Activated T-cell treated with anti-CD3 and anti-CD28 coated beads, Interleukin-2, amount 50 U/mL, for 4 hours (primary cell): ENCODE results near the gene PHPT1. TPM values are rescaled to one million over a fixed set of nuclear protein-coding genes. Genes with fewer than 3 reads are reported as not detected.

Source experiments
- ATAC-seq, 2 donors: fragments of 200-7000 bp; cut with Tn5 transposase; one replicate each; pipeline ENCODE4 v1.10.0; 2021
- DNase-seq: peaks from one replicate; pipeline ENCODE4 v3.0.0-alpha.2; 2020
- H3K27me3 Mint-ChIP-seq: one replicate; pipeline ENCODE4 v1.8.0; 2021; ENCODE audit warnings: low read depth, mixed read lengths
- H3K36me3 Mint-ChIP-seq: one replicate; pipeline ENCODE4 v1.8.0; 2022; ENCODE audit warnings: mixed read lengths; ENCODE audit not compliant: insufficient read depth
- H3K4me1 Mint-ChIP-seq: one replicate; pipeline ENCODE4 v1.8.0; 2021; ENCODE audit warnings: low read depth, mixed read lengths
- H3K4me3 Mint-ChIP-seq: one replicate; pipeline ENCODE4 v1.8.0; 2021; ENCODE audit warnings: mild to moderate bottlenecking, moderate library complexity, mixed read lengths
- H3K9me3 Mint-ChIP-seq: one replicate; pipeline ENCODE4 v1.8.0; 2021; ENCODE audit warnings: mixed read lengths
- total RNA-seq, 3 donors: library from RNA; stranded (reverse); gene quantifications; one replicate each; pipeline ENCODE4 v1.2.1, GENCODE V29; 2021

Gene PHPT1
- total RNA-seq, 3 donors from 2014 or later, result 112 to 120 (median 119) TPM

GRCh38 chr9:136808806-136809158, 40.4 kb upstream of the PHPT1 start:
- peaks cover 13% of the 10 kb centered on the region for H3K36me3 Mint-ChIP-seq
- H3K4me3 Mint-ChIP-seq, result peak overlapping the region; percentile 86
- peaks cover 34% of the 10 kb centered on the region for H3K4me1 Mint-ChIP-seq
- H3K9me3 Mint-ChIP-seq, result no peaks in the 10 kb centered on the region
- no peaks in the 10 kb centered on the region for H3K27me3 Mint-ChIP-seq
- DNase-seq, result no peak
- no peak for ATAC-seq

- H3K4me3 Mint-ChIP-seq, result no peak overlapping the region
- H3K27me3 Mint-ChIP-seq, result no peaks in the 10 kb centered on the region
- no peaks in the 10 kb centered on the region for H3K9me3 Mint-ChIP-seq
- DNase-seq, result no peak
- peaks cover 19% of the 10 kb centered on the region for H3K36me3 Mint-ChIP-seq
- peaks cover 21% of the 10 kb centered on the region for H3K4me1 Mint-ChIP-seq
- no peak for ATAC-seq
Observed at GRCh38 chr9:136814725-136815421, 34.3 kb upstream of the PHPT1 start.

DNA sequence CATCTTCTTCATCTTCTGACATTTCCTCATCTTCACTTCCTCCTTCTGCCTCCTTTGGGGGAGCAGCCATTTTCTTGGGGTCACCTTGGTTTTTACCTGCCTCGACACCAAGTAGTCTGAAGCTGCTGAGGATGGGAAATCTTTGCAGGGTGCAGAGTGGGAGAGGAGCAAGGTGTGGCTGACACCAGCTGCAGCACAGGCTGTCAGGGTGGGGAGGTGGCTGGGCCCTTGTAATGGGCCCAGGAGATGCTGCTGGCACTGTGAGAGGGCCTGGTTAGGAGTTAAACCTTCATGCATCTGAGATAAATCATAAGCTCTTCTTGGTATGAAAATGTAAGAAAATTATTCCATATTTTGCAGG, 33.8 kb upstream of the PHPT1 start:
- no peak for ATAC-seq
- no peak overlapping the region for H3K4me3 Mint-ChIP-seq
- no peaks in the 10 kb centered on the region for H3K9me3 Mint-ChIP-seq
- no peak for DNase-seq
- H3K27me3 Mint-ChIP-seq, result no peaks in the 10 kb centered on the region
- H3K4me1 Mint-ChIP-seq, result peaks cover 18% of the 10 kb centered on the region
- H3K36me3 Mint-ChIP-seq, result peaks cover 15% of the 10 kb centered on the region

DNA sequence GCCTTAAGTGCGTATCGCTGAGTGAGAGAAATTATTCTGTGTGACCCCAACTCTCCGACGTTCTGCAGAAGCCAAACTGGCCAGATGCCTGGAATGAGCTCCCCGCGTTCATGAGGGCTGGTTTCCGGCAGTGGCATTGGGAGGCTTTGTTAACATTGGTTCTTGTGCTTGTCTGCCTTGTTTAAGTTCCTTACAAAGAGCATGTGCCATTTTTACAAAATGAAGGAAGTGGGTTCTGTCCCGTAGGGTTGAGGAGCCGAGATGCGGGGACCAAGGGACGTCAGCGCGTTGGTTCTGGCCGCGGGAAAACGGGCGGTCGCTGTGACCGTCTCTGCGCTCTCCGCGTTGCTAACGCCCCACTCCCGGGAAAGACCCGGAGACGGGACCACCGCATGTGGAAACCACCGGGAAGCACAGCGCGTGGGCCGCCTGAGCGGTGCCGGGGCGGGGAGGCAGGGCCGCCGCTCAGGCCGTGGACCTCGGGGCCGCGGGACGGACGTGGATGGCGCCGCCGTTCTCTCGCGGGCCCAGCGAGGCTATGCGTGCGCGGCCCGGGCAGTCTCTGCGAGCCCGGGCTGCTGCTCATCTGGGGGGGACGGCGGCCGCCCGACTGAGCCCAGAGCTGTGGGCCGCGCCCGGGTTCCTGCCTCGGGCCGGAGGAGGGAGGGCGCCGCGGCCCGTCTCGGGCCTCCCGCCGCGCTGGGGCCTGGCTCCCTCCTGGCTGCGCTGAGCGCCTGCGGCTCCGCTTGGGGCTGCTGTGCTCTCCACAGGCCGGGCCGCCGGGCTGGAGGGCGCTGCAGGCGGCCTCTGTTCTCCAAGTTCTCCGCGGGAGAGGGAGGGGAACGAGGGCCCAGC, 28.0 kb upstream of the PHPT1 start:
- peaks cover 3% of the 10 kb centered on the region for H3K4me1 Mint-ChIP-seq
- H3K36me3 Mint-ChIP-seq, result peaks cover 13% of the 10 kb centered on the region
- no peaks in the 10 kb centered on the region for H3K9me3 Mint-ChIP-seq
- no peak overlapping the region for H3K4me3 Mint-ChIP-seq
- no peak for DNase-seq
- H3K27me3 Mint-ChIP-seq, result no peaks in the 10 kb centered on the region
- ATAC-seq, result peak in 1 of 2 donors; percentile 23

DNA sequence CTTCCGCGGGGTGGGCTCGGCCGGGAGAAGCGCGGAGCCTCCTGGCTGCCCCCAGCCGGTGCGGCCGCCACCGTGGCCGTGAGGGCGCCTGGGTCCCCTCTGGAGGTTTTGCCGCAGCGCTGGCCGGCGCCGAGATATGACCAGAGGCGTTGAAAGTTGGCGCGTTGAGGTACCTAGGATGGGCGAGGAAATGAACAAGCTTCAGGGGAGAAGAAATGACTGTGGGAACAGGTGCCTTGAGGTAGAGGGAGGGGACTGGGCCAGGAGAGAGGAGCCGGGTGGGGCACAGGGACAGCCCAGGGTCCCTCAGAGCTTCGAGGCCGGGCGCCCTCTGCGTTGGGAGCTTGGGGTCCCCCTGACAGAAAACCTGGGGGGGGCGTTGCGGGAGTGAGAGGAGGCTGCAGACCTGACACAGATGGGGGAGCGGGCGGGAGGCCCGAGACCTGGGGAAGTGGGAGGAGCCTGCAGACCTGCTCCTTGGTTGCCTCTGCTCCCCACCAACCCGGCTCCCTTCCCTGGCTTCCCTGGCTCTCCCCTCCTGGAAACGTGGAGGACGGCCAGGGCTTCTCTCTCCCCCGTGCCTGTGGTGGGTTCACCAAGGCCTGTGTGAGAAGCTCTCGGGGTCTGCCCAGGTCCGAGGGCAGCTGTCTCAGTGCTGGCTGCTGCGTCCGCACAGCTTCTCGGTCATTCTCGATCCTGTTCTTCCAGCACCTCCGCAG, 27.2 kb upstream of the PHPT1 start:
- DNase-seq (no peak), ATAC-seq (no peak)
- Mint-ChIP-seq H3K4me1 (peaks cover 3% of the 10 kb centered on the region), H3K9me3 (no peaks in the 10 kb centered on the region), H3K4me3 (no peak overlapping the region), H3K36me3 (peaks cover 11% of the 10 kb centered on the region), H3K27me3 (no peaks in the 10 kb centered on the region)

- ATAC-seq, result no peak
- no peak overlapping the region for H3K4me3 Mint-ChIP-seq
Observed at GRCh38 chr9:136823136-136824046, 25.8 kb upstream of the PHPT1 start.

GRCh38 chr9:136824496-136825225, 24.5 kb upstream of the PHPT1 start:
- DNase-seq (no peak), ATAC-seq (no peak)
- no peaks in the 10 kb centered on the region for H3K27me3 Mint-ChIP-seq
- no peaks in the 10 kb centered on the region for H3K9me3 Mint-ChIP-seq
- no peak overlapping the region for H3K4me3 Mint-ChIP-seq
- peaks cover 15% of the 10 kb centered on the region for H3K36me3 Mint-ChIP-seq
- peaks cover 3% of the 10 kb centered on the region for H3K4me1 Mint-ChIP-seq

More at GRCh38 chr9:136823136-136824046, 25.8 kb upstream of the PHPT1 start:
- Mint-ChIP-seq H3K36me3 (peaks cover 10% of the 10 kb centered on the region), H3K9me3 (no peaks in the 10 kb centered on the region), H3K27me3 (no peaks in the 10 kb centered on the region), H3K4me1 (peaks cover 3% of the 10 kb centered on the region)
- no peak for DNase-seq

GRCh38 chr9:136825295-136826187, 23.7 kb upstream of the PHPT1 start:
- peaks cover 3% of the 10 kb centered on the region for H3K4me1 Mint-ChIP-seq
- H3K9me3 Mint-ChIP-seq, result no peaks in the 10 kb centered on the region
- H3K27me3 Mint-ChIP-seq, result no peaks in the 10 kb centered on the region
- ATAC-seq, result no peak
- DNase-seq, result no peak
- H3K4me3 Mint-ChIP-seq, result no peak overlapping the region
- H3K36me3 Mint-ChIP-seq, result peaks cover 16% of the 10 kb centered on the region

DNA sequence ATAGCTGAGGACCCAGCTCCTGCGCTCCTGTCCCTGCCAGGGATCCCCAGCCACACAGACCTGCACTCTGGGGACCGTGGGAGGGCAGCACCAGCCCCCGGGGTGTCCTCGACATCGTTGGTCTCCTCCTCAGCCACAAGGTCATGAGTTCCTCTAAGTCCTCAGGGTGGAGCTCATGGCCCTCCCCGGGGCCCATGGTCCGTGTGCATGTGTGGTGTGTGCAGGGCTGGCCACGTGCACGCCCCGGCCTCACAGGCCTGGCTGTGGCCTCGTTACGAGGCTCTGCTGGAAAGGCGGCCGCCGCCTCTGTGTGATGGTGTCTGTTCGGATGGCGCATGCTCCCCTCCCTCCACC, 23.0 kb upstream of the PHPT1 start:
- ATAC-seq, result no peak
- Mint-ChIP-seq H3K36me3 (peaks cover 13% of the 10 kb centered on the region), H3K9me3 (no peaks in the 10 kb centered on the region), H3K4me1 (peaks cover under 1% of the 10 kb centered on the region), H3K27me3 (no peaks in the 10 kb centered on the region), H3K4me3 (no peak overlapping the region)
- DNase-seq, result no peak

DNA sequence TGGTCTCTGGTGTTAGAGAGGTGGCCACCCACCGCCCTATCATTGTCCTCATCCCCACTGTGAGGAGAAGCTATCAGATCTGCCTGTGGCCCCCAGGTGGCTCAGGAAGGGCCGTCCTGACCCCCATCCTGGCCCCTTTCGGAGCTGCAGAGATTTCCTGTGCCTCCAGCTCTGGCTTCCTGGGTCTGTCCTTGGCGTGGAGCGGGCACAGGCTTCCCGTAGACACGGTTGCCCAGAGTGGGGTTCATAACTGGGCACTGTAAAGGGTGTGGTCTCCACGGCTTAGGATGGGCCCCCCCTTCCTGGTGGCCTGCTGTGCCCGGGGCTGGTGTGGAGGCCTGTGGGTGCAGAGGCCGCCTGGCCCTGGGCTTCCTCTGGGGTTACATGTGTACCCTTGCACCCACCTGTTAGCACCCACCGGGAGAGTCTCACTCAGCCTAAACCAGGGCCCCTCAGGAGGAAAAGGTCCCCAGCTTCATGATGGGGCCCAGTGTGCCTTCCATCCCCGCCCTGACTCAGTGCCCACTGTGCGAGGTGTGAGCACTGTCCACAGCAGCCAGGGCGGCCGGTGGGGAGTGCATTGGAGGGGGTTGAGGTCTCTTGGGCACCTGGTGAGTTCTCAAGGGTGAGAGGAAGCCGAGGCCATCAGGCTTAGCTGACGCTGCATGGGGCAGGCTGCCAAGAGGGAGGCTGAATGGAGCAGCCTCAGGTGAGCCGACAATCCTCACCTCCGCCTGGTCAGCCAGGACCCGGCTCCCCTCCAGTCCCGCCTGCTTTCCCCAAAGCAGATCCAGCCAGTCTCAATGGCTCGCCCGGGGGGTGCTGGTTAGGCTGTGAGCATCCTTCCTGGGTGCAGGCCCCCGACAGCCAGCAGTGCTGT, 22.3 kb upstream of the PHPT1 start:
- Mint-ChIP-seq H3K4me3 (no peak overlapping the region), H3K36me3 (peaks cover 13% of the 10 kb centered on the region), H3K4me1 (no peaks in the 10 kb centered on the region), H3K27me3 (no peaks in the 10 kb centered on the region), H3K9me3 (no peaks in the 10 kb centered on the region)
- DNase-seq (no peak), ATAC-seq (no peak)

DNA sequence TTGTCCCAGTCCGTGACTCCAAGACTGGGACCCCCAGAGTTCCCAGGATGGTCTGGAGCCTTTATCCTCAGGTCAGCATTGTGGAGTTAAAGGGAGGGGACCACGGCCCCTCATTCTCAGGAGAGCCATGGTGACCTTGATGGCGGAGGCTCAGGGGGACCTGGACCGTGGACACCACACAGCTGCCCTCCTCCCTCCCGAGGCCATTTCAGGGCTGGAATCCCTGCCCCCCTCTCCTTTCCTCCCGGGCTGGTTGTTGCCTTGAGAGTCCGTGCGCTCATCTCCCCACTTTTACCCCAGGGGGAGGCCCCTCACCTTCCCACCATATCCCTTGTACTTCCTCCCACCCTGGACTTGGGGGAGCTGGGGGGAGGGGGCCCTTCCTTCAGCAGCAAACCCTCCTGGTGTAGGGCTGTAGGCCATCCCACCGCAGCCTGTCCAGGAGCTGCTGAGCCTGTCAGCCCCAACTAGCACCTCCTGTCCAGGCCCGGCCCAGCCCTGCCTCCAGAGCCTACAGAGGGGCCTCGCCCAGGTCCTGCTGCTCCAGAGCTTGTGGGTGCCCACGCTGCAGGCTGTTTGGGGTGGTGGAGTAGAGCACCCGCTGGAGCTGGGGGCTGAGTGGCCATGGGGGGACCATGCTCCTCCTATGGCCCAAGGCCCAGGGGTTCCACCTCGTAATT, 21.3 kb upstream of the PHPT1 start:
- no peaks in the 10 kb centered on the region for H3K9me3 Mint-ChIP-seq
- peaks cover 18% of the 10 kb centered on the region for H3K36me3 Mint-ChIP-seq

More for the DNA sequence above, 21.3 kb upstream of the PHPT1 start:
- Mint-ChIP-seq H3K4me1 (no peaks in the 10 kb centered on the region), H3K4me3 (no peak overlapping the region), H3K27me3 (no peaks in the 10 kb centered on the region)
- DNase-seq (no peak), ATAC-seq (no peak)
